ENCODE measurements around the gene NENF.

DNA sequence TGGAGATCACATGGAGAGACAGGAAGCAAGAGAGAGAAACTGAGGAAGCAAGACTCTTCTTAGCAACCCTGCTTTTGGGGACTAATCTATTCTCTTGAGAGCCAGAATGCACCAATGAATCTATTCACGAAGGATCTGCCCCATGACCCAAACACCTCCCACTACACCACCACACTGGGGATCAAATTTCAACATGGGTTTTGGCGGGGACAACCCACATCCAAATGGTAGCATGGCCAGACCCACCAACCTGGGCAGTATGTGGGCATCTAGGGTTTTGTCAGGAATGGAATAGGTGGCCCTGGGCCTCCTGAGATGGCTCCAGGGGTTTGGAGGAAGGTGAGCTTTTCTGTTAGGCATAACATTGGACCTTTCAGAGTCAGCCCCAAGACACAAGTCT lies 33.7 kb downstream of the NENF start:
- TF ChIP-seq, protein P1, sequence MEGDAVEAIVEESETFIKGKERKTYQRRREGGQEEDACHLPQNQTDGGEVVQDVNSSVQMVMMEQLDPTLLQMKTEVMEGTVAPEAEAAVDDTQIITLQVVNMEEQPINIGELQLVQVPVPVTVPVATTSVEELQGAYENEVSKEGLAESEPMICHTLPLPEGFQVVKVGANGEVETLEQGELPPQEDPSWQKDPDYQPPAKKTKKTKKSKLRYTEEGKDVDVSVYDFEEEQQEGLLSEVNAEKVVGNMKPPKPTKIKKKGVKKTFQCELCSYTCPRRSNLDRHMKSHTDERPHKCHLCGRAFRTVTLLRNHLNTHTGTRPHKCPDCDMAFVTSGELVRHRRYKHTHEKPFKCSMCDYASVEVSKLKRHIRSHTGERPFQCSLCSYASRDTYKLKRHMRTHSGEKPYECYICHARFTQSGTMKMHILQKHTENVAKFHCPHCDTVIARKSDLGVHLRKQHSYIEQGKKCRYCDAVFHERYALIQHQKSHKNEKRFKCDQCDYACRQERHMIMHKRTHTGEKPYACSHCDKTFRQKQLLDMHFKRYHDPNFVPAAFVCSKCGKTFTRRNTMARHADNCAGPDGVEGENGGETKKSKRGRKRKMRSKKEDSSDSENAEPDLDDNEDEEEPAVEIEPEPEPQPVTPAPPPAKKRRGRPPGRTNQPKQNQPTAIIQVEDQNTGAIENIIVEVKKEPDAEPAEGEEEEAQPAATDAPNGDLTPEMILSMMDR (IDR thresholded peaks at IDR 0.05), result no peak
- TF ChIP-seq EZH2phosphoT487 (IDR thresholded peaks at IDR 0.05) (no peak), EZH2 (IDR thresholded peaks at IDR 0.05) (no peak)
